Measurements from ENCODE around the gene SEMA5A.

SEMA5A gene

DNA sequence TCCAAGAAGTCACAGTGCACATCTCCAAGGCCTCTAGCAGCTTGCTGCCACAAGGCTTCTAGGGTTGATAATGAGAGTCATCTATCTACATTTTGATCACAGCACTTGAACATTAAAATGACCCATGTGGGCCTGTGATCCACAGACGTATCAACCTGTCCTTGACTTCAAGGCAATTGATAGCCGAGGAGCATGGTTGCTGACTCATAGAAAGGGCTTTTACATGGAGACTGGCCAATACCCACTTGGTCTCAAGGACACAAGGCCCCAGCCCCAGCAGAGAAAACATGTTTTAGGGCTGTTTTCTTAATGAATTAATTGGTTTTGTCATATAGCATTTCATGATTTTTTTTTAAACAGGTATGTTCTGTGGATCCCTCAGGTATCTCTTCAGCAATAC is 314.0 kb downstream of the SEMA5A start:
- Histone ChIP-seq H3K4me3 (replicated peaks; ENCODE audit: insufficient read depth, low read length) (no peak overlapping the region), H3K27me3 (ENCODE audit: insufficient read depth, poor library complexity, severe bottlenecking) (no peaks in the 10 kb centered on the region), H3K27ac (replicated peaks) (no peak overlapping the region)
- DNase-seq (ENCODE audit: low read depth in 1 of 2, low spot score in 1 of 2), result no peak
- TF ChIP-seq, protein P1, sequence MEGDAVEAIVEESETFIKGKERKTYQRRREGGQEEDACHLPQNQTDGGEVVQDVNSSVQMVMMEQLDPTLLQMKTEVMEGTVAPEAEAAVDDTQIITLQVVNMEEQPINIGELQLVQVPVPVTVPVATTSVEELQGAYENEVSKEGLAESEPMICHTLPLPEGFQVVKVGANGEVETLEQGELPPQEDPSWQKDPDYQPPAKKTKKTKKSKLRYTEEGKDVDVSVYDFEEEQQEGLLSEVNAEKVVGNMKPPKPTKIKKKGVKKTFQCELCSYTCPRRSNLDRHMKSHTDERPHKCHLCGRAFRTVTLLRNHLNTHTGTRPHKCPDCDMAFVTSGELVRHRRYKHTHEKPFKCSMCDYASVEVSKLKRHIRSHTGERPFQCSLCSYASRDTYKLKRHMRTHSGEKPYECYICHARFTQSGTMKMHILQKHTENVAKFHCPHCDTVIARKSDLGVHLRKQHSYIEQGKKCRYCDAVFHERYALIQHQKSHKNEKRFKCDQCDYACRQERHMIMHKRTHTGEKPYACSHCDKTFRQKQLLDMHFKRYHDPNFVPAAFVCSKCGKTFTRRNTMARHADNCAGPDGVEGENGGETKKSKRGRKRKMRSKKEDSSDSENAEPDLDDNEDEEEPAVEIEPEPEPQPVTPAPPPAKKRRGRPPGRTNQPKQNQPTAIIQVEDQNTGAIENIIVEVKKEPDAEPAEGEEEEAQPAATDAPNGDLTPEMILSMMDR (IDR thresholded peaks at IDR 0.05; ENCODE audit: insufficient read depth, low read length), result no peak
- TF ChIP-seq, protein P2, sequence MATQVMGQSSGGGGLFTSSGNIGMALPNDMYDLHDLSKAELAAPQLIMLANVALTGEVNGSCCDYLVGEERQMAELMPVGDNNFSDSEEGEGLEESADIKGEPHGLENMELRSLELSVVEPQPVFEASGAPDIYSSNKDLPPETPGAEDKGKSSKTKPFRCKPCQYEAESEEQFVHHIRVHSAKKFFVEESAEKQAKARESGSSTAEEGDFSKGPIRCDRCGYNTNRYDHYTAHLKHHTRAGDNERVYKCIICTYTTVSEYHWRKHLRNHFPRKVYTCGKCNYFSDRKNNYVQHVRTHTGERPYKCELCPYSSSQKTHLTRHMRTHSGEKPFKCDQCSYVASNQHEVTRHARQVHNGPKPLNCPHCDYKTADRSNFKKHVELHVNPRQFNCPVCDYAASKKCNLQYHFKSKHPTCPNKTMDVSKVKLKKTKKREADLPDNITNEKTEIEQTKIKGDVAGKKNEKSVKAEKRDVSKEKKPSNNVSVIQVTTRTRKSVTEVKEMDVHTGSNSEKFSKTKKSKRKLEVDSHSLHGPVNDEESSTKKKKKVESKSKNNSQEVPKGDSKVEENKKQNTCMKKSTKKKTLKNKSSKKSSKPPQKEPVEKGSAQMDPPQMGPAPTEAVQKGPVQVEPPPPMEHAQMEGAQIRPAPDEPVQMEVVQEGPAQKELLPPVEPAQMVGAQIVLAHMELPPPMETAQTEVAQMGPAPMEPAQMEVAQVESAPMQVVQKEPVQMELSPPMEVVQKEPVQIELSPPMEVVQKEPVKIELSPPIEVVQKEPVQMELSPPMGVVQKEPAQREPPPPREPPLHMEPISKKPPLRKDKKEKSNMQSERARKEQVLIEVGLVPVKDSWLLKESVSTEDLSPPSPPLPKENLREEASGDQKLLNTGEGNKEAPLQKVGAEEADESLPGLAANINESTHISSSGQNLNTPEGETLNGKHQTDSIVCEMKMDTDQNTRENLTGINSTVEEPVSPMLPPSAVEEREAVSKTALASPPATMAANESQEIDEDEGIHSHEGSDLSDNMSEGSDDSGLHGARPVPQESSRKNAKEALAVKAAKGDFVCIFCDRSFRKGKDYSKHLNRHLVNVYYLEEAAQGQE (IDR thresholded peaks at IDR 0.05; ENCODE audit: insufficient replicate concordance, low read depth), result no peak
- TF ChIP-seq POLR2AphosphoS5 (IDR thresholded peaks at IDR 0.05; ENCODE audit: low read depth), result no peak
- TF ChIP-seq GABPA (IDR thresholded peaks at IDR 0.05; ENCODE audit: low read depth), result no peak
- no peak for TF ChIP-seq SPI1 (IDR thresholded peaks at IDR 0.05; ENCODE audit: borderline replicate concordance, low read depth)

DNA sequence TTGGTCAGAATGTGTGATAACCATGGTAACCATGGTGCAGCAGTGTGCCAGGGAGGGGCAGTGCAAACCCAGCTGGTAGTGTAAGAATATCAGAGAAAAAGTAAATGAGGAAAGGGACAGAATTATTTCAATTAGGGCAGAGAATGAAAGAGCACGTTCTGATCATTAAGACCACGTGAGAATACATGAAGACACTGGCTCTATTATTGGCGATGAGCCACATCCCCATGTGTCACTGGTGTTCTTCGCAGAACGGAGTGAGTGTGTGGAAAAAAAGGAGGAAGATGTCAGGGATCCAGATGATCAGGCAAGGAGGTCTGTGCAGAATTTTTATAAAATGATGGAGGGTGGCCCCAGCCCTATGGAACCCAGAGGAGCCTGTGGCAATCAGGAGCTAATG is 315.5 kb downstream of the SEMA5A start:
- Histone ChIP-seq H3K27ac (replicated peaks) (no peak overlapping the region), H3K27me3 (ENCODE audit: insufficient read depth, poor library complexity, severe bottlenecking) (no peaks in the 10 kb centered on the region), H3K4me3 (replicated peaks; ENCODE audit: insufficient read depth, low read length) (no peak overlapping the region)
- DNase-seq (ENCODE audit: low read depth in 1 of 2, low spot score in 1 of 2), result no peak
- TF ChIP-seq POLR2AphosphoS5 (IDR thresholded peaks at IDR 0.05; ENCODE audit: low read depth) (no peak), SPI1 (IDR thresholded peaks at IDR 0.05; ENCODE audit: borderline replicate concordance, low read depth) (no peak), GABPA (IDR thresholded peaks at IDR 0.05; ENCODE audit: low read depth) (no peak)
- TF ChIP-seq, protein P1 (IDR thresholded peaks at IDR 0.05; ENCODE audit: insufficient read depth, low read length), result no peak
- TF ChIP-seq, protein P2 (IDR thresholded peaks at IDR 0.05; ENCODE audit: insufficient replicate concordance, low read depth), result no peak

DNA sequence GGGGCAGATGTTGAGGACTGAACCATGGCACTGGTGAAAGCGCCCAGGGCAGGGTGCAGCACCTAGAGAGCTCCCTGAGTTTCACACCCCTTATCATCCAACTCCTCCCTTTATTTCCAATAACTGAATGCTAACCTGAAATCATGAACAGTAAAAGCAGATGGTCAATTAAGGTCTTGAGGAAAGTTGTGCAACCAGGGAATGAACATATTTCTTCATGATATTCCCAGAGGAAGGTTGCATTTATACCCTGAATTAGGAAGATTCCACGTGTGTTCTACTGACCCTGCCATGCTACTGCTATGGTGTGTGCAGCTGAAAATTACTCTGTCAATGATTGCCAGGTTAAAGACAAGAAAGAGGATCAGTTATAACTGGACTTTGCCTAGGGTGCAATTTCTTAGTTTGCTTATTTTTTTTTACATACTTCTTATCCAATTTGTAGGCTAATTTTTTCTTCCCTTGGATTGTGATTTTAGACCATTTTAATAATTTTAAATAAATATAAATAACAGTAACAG is 319.8 kb downstream of the SEMA5A start:
- Histone ChIP-seq H3K27me3 (ENCODE audit: insufficient read depth, poor library complexity, severe bottlenecking) (no peaks in the 10 kb centered on the region), H3K4me3 (replicated peaks; ENCODE audit: insufficient read depth, low read length) (no peak overlapping the region), H3K27ac (replicated peaks) (no peak overlapping the region)
- TF ChIP-seq, protein P1 (IDR thresholded peaks at IDR 0.05; ENCODE audit: insufficient read depth, low read length), result no peak
- TF ChIP-seq POLR2AphosphoS5 (IDR thresholded peaks at IDR 0.05; ENCODE audit: low read depth) (no peak), GABPA (IDR thresholded peaks at IDR 0.05; ENCODE audit: low read depth) (no peak), SPI1 (IDR thresholded peaks at IDR 0.05; ENCODE audit: borderline replicate concordance, low read depth) (no peak)
- TF ChIP-seq, protein P2 (IDR thresholded peaks at IDR 0.05; ENCODE audit: insufficient replicate concordance, low read depth), result no peak
- DNase-seq (ENCODE audit: low read depth in 1 of 2, low spot score in 1 of 2), result no peak
